ENCODE data around the gene HLA-DMB. TPM values are rescaled to one million over a fixed set of nuclear protein-coding genes. Genes with fewer than 3 reads are reported as not detected.

Gene HLA-DMB
- total RNA-seq, 1 experiment from 2014 or later, result 1.7 TPM

DNA sequence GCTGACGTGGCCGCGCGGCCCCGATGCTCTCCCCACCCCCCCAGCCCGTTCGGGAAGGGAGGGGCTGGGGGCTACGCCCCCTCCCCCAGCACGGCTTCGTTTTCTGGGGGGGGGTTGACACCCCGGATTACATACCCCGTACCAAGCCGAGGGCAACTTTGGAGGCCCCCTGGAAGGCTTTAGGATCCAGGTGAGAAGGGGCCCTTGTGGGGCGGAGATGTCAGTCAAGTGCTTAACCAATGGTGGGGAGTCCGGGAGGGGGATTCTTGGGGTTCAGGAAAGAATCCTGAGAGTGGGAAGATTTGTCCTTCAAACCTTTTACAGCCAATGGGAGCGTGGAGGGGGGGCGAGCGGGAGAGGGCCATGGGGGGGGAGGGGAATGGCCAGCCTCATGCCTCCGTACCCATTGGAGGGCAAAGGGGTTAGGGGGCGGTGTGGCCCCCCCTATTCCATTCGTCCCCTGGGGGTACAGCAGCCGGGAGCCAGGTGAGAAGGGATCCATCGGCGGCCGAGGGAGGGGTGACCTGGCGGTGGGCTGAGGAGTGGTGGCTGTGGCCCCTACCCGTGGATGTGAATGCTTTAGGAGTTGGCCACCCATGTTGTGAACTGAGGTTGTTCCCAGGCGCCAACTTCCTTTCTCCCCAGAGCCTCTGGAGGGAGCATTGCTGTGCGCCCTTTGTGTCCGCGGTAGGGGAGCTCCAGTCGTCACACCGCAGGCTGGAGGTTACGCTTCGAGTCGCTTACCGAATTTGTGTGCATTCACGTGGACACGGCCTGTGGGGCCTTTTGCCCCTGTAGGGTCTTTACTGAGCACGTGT is 28.2 kb upstream of the HLA-DMB start:
- Histone ChIP-seq H2BK12ac (ENCODE audit: insufficient read length, low read depth, low read length) (peak overlapping the region; percentile 91), H2AFZ (ENCODE audit: low read length) (no peak overlapping the region), H3K79me1 (ENCODE audit: insufficient read depth, low read depth, low read length, poor library complexity, severe bottlenecking) (no peaks in the 10 kb centered on the region), H3K9ac (ENCODE audit: extremely low read depth, insufficient read length, low read length) (peak overlapping the region; percentile 98), H4K8ac (replicated peaks; ENCODE audit: insufficient read length, low read depth, low read length) (peak overlapping the region; percentile 97), H3T11ph (ENCODE audit: low read length) (peak overlapping the region; percentile 55), H3K56ac (ENCODE audit: insufficient read length, low read depth, low read length) (peak overlapping the region; percentile 100), H2BK5ac (ENCODE audit: insufficient read length, low read length) (peak overlapping the region; percentile 99), H3K4me1 (ENCODE audit: insufficient read depth, low read length) (no peaks in the 10 kb centered on the region), H2BK15ac (ENCODE audit: low read depth, low read length) (no peak overlapping the region), H4K91ac (ENCODE audit: insufficient read length, low read depth, low read length) (peak overlapping the region; percentile 96), H3K18ac (ENCODE audit: insufficient read length, low read depth, low read length) (peak overlapping the region; percentile 96), H3K27me3 (ENCODE audit: insufficient read depth, low read length) (no peaks in the 10 kb centered on the region), H3K23ac (ENCODE audit: insufficient read length, low read depth, low read length) (peak overlapping the region; percentile 9), H3K27ac (ENCODE audit: insufficient read length, low read depth, low read length) (peak overlapping the region; percentile 100), H3K14ac (ENCODE audit: insufficient read depth, low read length) (peak overlapping the region; percentile 96), H3K4ac (ENCODE audit: low read depth, low read length) (peak overlapping the region; percentile 97), H3K23me2 (ENCODE audit: insufficient read length, low read depth, low read length, poor library complexity, severe bottlenecking) (peaks cover 23% of the 10 kb centered on the region), H3K4me2 (ENCODE audit: insufficient read depth, insufficient read length, low read length) (peak overlapping the region; percentile 87), H2BK20ac (ENCODE audit: low read depth, low read length, poor library complexity, severe bottlenecking) (no peak overlapping the region), H2BK120ac (ENCODE audit: low read depth, low read length, poor library complexity, severe bottlenecking) (peak overlapping the region; percentile 96), H2AK5ac (ENCODE audit: insufficient read length, low read length) (peak overlapping the region; percentile 99), H4K5ac (ENCODE audit: insufficient read length, low read depth, low read length) (peak overlapping the region; percentile 99), H3K79me2 (ENCODE audit: insufficient read depth, low read length) (peaks cover 19% of the 10 kb centered on the region), H3K9me3 (ENCODE audit: control insufficient read depth, low read depth, low read length) (no peaks in the 10 kb centered on the region), H4K20me1 (ENCODE audit: control insufficient read depth, insufficient read depth, insufficient read length) (no peaks in the 10 kb centered on the region)
- peak overlapping the region; percentile 96 for H3K4me3 Mint-ChIP-seq
- no CpG with 5 or more reads among the region's 40 CpGs for WGBS (ENCODE audit: extremely low coverage, insufficient read length, low lambda C conversion rate)
- peaks cover 7 to 11% of the 10 kb centered on the region in 2 experiments for H3K9me3 Mint-ChIP-seq
- H3K27me3 Mint-ChIP-seq (ENCODE audit: low read depth), result peaks cover 4% of the 10 kb centered on the region; the same call in 1 of the 2 replicates
- DNase-seq, result peak; percentile 92
- peaks cover 13% of the 10 kb centered on the region in 2 experiments for H3K4me1 Mint-ChIP-seq
- TF ChIP-seq, protein P1, sequence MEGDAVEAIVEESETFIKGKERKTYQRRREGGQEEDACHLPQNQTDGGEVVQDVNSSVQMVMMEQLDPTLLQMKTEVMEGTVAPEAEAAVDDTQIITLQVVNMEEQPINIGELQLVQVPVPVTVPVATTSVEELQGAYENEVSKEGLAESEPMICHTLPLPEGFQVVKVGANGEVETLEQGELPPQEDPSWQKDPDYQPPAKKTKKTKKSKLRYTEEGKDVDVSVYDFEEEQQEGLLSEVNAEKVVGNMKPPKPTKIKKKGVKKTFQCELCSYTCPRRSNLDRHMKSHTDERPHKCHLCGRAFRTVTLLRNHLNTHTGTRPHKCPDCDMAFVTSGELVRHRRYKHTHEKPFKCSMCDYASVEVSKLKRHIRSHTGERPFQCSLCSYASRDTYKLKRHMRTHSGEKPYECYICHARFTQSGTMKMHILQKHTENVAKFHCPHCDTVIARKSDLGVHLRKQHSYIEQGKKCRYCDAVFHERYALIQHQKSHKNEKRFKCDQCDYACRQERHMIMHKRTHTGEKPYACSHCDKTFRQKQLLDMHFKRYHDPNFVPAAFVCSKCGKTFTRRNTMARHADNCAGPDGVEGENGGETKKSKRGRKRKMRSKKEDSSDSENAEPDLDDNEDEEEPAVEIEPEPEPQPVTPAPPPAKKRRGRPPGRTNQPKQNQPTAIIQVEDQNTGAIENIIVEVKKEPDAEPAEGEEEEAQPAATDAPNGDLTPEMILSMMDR (conservative IDR thresholded peaks at IDR 0.05), result no peak
- peak overlapping the region; percentile 100 for H3K27ac Mint-ChIP-seq
- H3K36me3 Mint-ChIP-seq (ENCODE audit: insufficient read depth in 1 of 3, low read depth in 3 of 3), result peaks cover 36 to 42% (median 37%) of the 10 kb centered on the region in 3 experiments
